GM23248 (cell line): ENCODE measurements around the gene ATP8A2. TPM values are rescaled to one million over a fixed set of nuclear protein-coding genes. Genes with fewer than 3 reads are reported as not detected.
A peak's percentile ranks its signal among the peaks of the same experiment; 100 is the strongest.

Source experiments
- DNase-seq: peaks from one replicate; pipeline ENCODE4 v3.0.0-alpha.2; 2015
- H2AFZ ChIP-seq: fragments of 200-600 bp; sonication (generic); 2 replicates; pipeline ENCODE4 v1.6.1; 2016; ENCODE audit warnings: antibody characterized with exemption
- H3F3A ChIP-seq: fragments of 200-600 bp; sonication (generic); 2 replicates; pipeline ENCODE4 v1.6.1; 2016; ENCODE audit warnings: mild to moderate bottlenecking, antibody characterized with exemption, mixed run types; ENCODE audit not compliant: insufficient read depth
- H3K27ac ChIP-seq: fragments of 200-600 bp; sonication (generic); 2 replicates; pipeline ENCODE4 v1.5.1; 2016; ENCODE audit warnings: mild to moderate bottlenecking
- H3K27me3 ChIP-seq: fragments of 200-600 bp; sonication (generic); replicated peaks from 2 replicates; pipeline ENCODE4 v1.6.1; 2016; ENCODE audit warnings: mild to moderate bottlenecking; ENCODE audit not compliant: insufficient read depth
- H3K36me3 ChIP-seq: fragments of 200-600 bp; sonication (generic); 2 replicates; pipeline ENCODE4 v1.6.1; 2016; ENCODE audit warnings: low read depth, mild to moderate bottlenecking
- H3K4me1 ChIP-seq: fragments of 200-600 bp; sonication (generic); 2 replicates; pipeline ENCODE4 v1.6.1; 2016; ENCODE audit warnings: mild to moderate bottlenecking; ENCODE audit not compliant: insufficient read depth
- H3K4me2 ChIP-seq: fragments of 200-600 bp; sonication (generic); one replicate; pipeline ENCODE4 v1.6.1; 2016; ENCODE audit warnings: mild to moderate bottlenecking; ENCODE audit not compliant: unreplicated experiment
- H3K4me3 ChIP-seq: fragments of 200-600 bp; sonication (generic); 2 replicates; pipeline ENCODE4 v1.5.1; 2016; ENCODE audit warnings: mild to moderate bottlenecking
- H3K79me2 ChIP-seq: fragments of 200-600 bp; sonication (generic); 2 replicates; pipeline ENCODE4 v1.6.1; 2016; ENCODE audit warnings: mild to moderate bottlenecking; ENCODE audit not compliant: insufficient read depth
- H3K9ac ChIP-seq: fragments of 200-600 bp; sonication (generic); 2 replicates; pipeline ENCODE4 v1.6.1; 2016; ENCODE audit warnings: mild to moderate bottlenecking
- H3K9me2 ChIP-seq: fragments of 200-600 bp; sonication (generic); 2 replicates; pipeline ENCODE4 v1.6.1; 2016; ENCODE audit warnings: mixed run types, mild to moderate bottlenecking, moderate library complexity; ENCODE audit not compliant: insufficient read depth
- H3K9me3 ChIP-seq: fragments of 200-600 bp; sonication (generic); one replicate; pipeline ENCODE4 v1.6.1; 2017; ENCODE audit warnings: low read depth
- H4K20me1 ChIP-seq: fragments of 200-600 bp; sonication (generic); 2 replicates; pipeline ENCODE4 v1.6.0; 2016; ENCODE audit not compliant: insufficient read depth
- EZH2 ChIP-seq: fragments of 200-600 bp; sonication (generic); IDR thresholded peaks from 2 replicates; pipeline ENCODE4 v1.6.1; 2018; ENCODE audit warnings: antibody characterized with exemption, mild to moderate bottlenecking; ENCODE audit not compliant: insufficient read depth, poor library complexity, severe bottlenecking
- EZH2phosphoT487 ChIP-seq: fragments of 200-600 bp; sonication (generic); IDR thresholded peaks from 2 replicates; pipeline ENCODE4 v1.6.1; 2018; ENCODE audit warnings: antibody characterized with exemption, moderate library complexity, mild to moderate bottlenecking, low read depth; ENCODE audit not compliant: insufficient read depth
- WGBS, 2 experiments: methylation state at CpG; one replicate each; pipeline ENCODE4 v1.1.6; 2015 to 2017; ENCODE audit warnings: low lambda C conversion rate in 2 of 2, low coverage in 1 of 2; ENCODE audit errors: missing lambda C conversion rate in 2 of 2; 5-methylcytosine and 5-hydroxymethylcytosine counted together
- in situ Hi-C: fragments of 300-500 bp; cut with MboI; formaldehyde crosslinking; loops from 2 replicates; pipeline ENCODE4 v1.15.0; 2020
- polyA plus RNA-seq: library from polyadenylated mRNA; unstranded; fragments of >200 nt; fragmentation: Nextera tagmentation; extraction: Ambion mirVana; gene quantifications from 2 replicates; pipeline ENCODE4 v1.2.1, GENCODE V29; 2016
- total RNA-seq: library from RNA; depleted of rRNA; stranded (reverse); fragments of >200 nt; shearing (Covaris generic); gene quantifications from 2 replicates; pipeline ENCODE4 v1.2.3, GENCODE V29; 2014

ATP8A2 gene
- total and polyA plus RNA-seq, 2 experiments from 2014 or later = under 0.01 to 0.05 TPM

DNA sequence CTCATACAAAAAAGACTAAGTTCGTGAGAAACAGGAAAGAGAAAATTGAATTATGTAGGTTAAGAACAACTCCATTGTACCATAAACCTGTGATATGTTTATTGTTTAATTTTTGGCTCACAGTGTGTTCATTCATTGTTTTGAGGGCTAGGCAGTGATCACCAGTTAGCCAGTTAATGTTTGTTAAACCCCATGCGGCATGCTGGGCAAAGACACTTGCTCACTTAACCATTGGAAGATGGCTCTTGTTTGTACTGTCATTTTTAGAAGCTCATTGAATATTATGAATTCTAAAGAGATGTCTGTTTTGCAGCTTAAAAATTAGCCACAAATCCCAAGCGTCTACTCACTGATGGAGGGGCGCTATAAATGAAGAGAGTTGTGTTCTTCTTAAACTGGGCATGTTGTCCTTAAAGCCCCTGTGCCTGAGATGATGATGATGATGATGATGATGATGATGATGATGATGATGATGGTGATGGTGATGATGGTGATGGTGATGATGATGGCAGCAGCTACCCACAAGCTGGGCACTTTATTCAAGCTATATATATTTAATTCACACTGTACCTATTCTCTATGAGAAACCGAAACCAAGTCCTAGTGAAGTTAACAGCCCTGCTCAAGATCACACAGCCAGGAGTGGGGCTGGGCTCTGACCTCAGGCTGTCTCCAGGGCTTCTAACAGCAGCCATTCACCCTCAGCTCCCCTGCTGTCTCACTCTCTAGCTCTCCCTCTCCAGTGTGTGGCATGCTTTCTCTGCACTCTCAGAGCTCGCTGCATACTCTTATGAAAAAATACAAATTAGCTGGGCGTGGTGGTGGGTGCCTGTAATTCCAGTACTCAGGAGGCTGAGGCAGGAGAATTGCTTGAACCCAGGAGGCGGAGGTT, 510.9 kb downstream of the ATP8A2 start:
- no peaks in the 10 kb centered on the region for H3K4me1 ChIP-seq
- no peak for TF ChIP-seq EZH2
- no peak for TF ChIP-seq EZH2phosphoT487

DNA sequence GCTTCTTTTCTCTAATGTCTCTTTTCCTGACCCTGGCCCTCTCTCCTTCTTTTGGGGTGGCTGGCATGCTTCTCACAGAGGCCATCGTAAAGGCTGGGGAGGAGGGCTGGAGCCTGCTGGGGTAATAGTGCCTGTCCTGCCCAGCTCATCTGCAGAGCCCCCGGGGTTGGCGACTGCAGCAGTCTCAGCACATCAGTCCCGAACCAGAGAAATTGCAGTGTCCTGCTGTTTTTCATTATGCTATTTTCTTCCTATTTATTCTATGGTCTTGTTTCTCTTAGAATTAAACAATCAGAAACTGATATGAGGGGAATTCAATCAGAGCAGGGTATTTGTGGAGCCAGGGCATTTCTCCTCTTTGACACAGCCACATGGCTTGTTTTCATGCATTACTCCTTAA, 513.6 kb downstream of the ATP8A2 start:
- H3K4me1 ChIP-seq = no peaks in the 10 kb centered on the region
- H3K9ac ChIP-seq = no peak overlapping the region
- H3K79me2 ChIP-seq = no peaks in the 10 kb centered on the region
- TF ChIP-seq EZH2 = no peak
- no peak for TF ChIP-seq EZH2phosphoT487
- WGBS, 2 experiments = 50 to 59% methylated on average over 4 of the region's 4 CpGs
- H3F3A ChIP-seq = no peaks in the 10 kb centered on the region
- in situ Hi-C loops = no loop called here
- no peak overlapping the region for H3K4me2 ChIP-seq
- H3K9me3 ChIP-seq = no peaks in the 10 kb centered on the region
- DNase-seq = no peak
- H3K27me3 ChIP-seq = no peaks in the 10 kb centered on the region
- no peak overlapping the region for H3K4me3 ChIP-seq
- H4K20me1 ChIP-seq = no peaks in the 10 kb centered on the region
- H3K27ac ChIP-seq = no peak overlapping the region
- H3K36me3 ChIP-seq = no peaks in the 10 kb centered on the region
- H3K9me2 ChIP-seq = no peaks in the 10 kb centered on the region
- H2AFZ ChIP-seq = no peak overlapping the region

More for the DNA sequence above, 510.9 kb downstream of the ATP8A2 start:
- Histone ChIP-seq H3K27me3 (no peaks in the 10 kb centered on the region), H3K9me2 (no peaks in the 10 kb centered on the region), H3K4me2 (no peak overlapping the region), H4K20me1 (no peaks in the 10 kb centered on the region), H3K9me3 (no peaks in the 10 kb centered on the region), H3F3A (no peaks in the 10 kb centered on the region), H3K79me2 (no peaks in the 10 kb centered on the region), H2AFZ (no peak overlapping the region), H3K9ac (no peak overlapping the region), H3K36me3 (no peaks in the 10 kb centered on the region), H3K27ac (no peak overlapping the region), H3K4me3 (no peak overlapping the region)
- in situ Hi-C loops = no loop called here
- no peak for DNase-seq
- WGBS, 2 experiments = 46 to 51% methylated on average over 8 of the region's 8 CpGs

DNA sequence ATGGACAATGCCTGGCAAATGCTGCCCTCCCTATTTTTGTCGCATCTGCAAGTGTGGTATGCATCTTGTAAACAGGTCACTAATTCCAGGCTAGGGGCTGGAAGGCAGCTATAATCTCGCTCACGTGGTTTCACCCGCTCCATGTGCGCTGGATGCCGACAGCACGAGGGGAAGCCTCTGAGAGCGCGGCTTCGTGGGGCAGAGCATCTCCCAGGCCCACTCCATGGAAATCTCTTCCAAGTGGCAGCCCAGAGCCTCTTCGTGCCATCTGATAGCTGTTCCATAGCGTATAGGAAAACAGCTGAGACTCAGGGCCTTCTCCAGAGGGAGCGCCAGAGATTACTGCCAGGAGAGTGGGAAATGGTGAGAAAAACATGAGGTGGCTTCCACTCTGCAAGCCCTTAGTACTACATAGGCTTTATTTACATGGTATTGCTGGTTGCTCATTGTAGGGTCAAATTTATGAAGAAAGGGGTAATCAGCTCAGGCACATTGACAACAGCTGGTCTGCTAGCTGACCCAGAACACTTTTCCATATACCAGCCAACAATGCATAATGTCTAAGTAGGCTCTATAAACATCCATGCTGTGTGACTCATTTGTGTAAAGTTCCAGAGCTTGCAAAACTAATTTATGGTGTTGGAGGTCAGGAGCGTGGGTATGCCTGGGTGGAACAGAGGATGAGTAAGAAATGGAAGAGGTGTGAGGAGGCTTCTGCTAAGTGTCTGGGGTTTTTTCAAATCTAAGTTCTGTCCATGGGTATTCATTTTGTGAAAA, 514.9 kb downstream of the ATP8A2 start:
- Histone ChIP-seq H2AFZ (no peak overlapping the region), H3K27ac (no peak overlapping the region), H4K20me1 (no peaks in the 10 kb centered on the region), H3K9me2 (no peaks in the 10 kb centered on the region), H3K79me2 (no peaks in the 10 kb centered on the region), H3K4me1 (no peaks in the 10 kb centered on the region), H3K9ac (no peak overlapping the region), H3K9me3 (no peaks in the 10 kb centered on the region), H3K4me2 (no peak overlapping the region), H3K36me3 (no peaks in the 10 kb centered on the region), H3K4me3 (no peak overlapping the region), H3K27me3 (no peaks in the 10 kb centered on the region), H3F3A (no peaks in the 10 kb centered on the region)
- in situ Hi-C loops = no loop called here
- 72 to 76% methylated on average over 14 of the region's 14 CpGs for WGBS, 2 experiments
- no peak for TF ChIP-seq EZH2
- TF ChIP-seq EZH2phosphoT487 = no peak
- DNase-seq = peak; percentile 42

DNA sequence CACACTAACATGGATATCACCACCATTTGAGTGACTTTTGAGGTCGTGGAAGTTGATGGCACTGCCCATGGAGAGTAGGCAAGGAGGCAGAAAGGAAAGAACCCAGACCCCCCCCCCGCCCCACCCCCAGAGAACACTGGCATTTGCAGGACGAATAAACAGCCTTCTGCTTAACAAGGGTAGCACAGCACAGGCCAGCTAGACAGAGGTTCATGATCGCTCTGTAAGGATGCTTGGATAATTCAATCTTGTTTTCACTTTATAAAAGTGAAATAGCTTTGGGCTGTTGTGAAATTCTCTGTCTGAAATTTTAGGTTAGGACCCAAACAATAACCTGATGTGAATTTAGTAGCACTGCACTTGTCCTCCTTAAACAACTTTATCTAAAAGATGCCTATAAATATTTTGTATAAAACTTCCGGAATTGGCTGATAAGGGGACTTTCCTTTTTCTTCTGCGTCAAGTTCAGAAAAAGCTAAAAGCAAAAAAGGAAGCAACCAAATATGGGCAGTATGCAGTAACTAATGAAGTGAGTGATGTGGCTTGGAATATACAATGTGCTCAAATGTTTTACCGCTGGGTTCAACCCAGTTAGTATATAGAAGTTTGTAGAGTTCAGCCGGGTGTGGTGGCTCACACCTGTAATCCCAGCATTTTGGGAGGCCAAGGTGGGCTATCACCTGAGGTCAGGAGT, 516.3 kb downstream of the ATP8A2 start:
- no peak overlapping the region for H3K9ac ChIP-seq
- no peaks in the 10 kb centered on the region for H4K20me1 ChIP-seq
- no peaks in the 10 kb centered on the region for H3K9me2 ChIP-seq
- H3K4me3 ChIP-seq = no peak overlapping the region
- no peak for DNase-seq
- TF ChIP-seq EZH2phosphoT487 (no peak), EZH2 (no peak)
- H3K79me2 ChIP-seq = no peaks in the 10 kb centered on the region
- WGBS, 2 experiments = 49 to 67% methylated on average over 6 to 8 of the region's 8 CpGs
- no peaks in the 10 kb centered on the region for H3K27me3 ChIP-seq
- no peak overlapping the region for H2AFZ ChIP-seq
- no peaks in the 10 kb centered on the region for H3K9me3 ChIP-seq
- H3K36me3 ChIP-seq = no peaks in the 10 kb centered on the region
- no peaks in the 10 kb centered on the region for H3K4me1 ChIP-seq
- no peak overlapping the region for H3K27ac ChIP-seq
- no peaks in the 10 kb centered on the region for H3F3A ChIP-seq
- no peak overlapping the region for H3K4me2 ChIP-seq
- in situ Hi-C loops = no loop called here
